PC-9 (cell line): Measurements from ENCODE around the gene CECR2. TPM values are rescaled to one million over a fixed set of nuclear protein-coding genes. Genes with fewer than 3 reads are reported as not detected.

Experiments
- BruUV-seq: library from RNA; stranded (reverse); fragments of 400-500 nt; replicated peaks from 2 replicates; lab custom pipeline; 2021; lab: Mats Ljungman, UMichigan
- CTCF ChIA-PET: fragments of 300-600 bp; sonication (Branson Sonifier 250); formaldehyde crosslinking; loops from one replicate; lab custom pipeline; 2022; ENCODE audit warnings: antibody characterized with exemption; lab: Charles Lee
- POLR2A ChIA-PET: fragments of 300-600 bp; sonication (Branson Sonifier 250); formaldehyde crosslinking; loops from one replicate; lab custom pipeline; 2022; ENCODE audit warnings: antibody characterized with exemption; ENCODE audit not compliant: unreplicated experiment; lab: Charles Lee
- DNase-seq, 2 experiments: peaks; one replicate each; pipeline versions ENCODE4 v3.0.0 to v3.0.0-alpha.2; 2015 to 2022; ENCODE audit warnings: mixed read lengths in 1 of 2
- H2AFZ ChIP-seq: fragments of 200-600 bp; sonication (generic); 2 replicates; pipeline ENCODE4 v1.8.1; 2017; ENCODE audit warnings: antibody characterized with exemption
- H3F3A ChIP-seq: fragments of 200-600 bp; sonication (generic); 2 replicates; pipeline ENCODE4 v1.8.1; 2017; ENCODE audit warnings: antibody characterized with exemption, mild to moderate bottlenecking, low read depth; ENCODE audit not compliant: insufficient read depth
- H3K27ac ChIP-seq: fragments of 200-600 bp; sonication (generic); 2 replicates; pipeline ENCODE4 v1.6.1; 2016; ENCODE audit warnings: mixed run types
- H3K27me3 ChIP-seq: fragments of 200-600 bp; sonication (generic); 2 replicates; pipeline ENCODE4 v1.6.1; 2016; ENCODE audit warnings: low read depth, mixed run types; ENCODE audit not compliant: insufficient read depth
- H3K36me3 ChIP-seq: fragments of 200-600 bp; sonication (generic); 2 replicates; pipeline ENCODE4 v1.6.1; 2016; ENCODE audit warnings: low read depth, mixed run types
- H3K4me1 ChIP-seq: fragments of 200-600 bp; sonication (generic); replicated peaks from 2 replicates; pipeline ENCODE4 v1.6.1; 2016; ENCODE audit warnings: mixed run types; ENCODE audit not compliant: insufficient read depth
- H3K4me2 ChIP-seq: fragments of 200-600 bp; sonication (generic); 2 replicates; pipeline ENCODE4 v1.6.1; 2017; ENCODE audit warnings: mixed run types
- H3K4me3 ChIP-seq: fragments of 200-600 bp; sonication (generic); 2 replicates; pipeline ENCODE4 v1.6.1; 2016; ENCODE audit warnings: mixed run types
- H3K79me2 ChIP-seq: fragments of 200-600 bp; sonication (generic); 2 replicates; pipeline ENCODE4 v1.6.1; 2017; ENCODE audit warnings: low read depth, mixed run types
- H3K9me2 ChIP-seq: fragments of 200-600 bp; sonication (generic); 2 replicates; pipeline ENCODE4 v1.8.1; 2017; ENCODE audit warnings: mild to moderate bottlenecking; ENCODE audit not compliant: insufficient read depth
- H3K9me3 ChIP-seq: fragments of 200-600 bp; sonication (generic); 2 replicates; pipeline ENCODE4 v1.8.1; 2016; ENCODE audit warnings: low read depth; ENCODE audit not compliant: insufficient read depth
- H4K20me1 ChIP-seq: fragments of 200-600 bp; sonication (generic); 2 replicates; pipeline ENCODE4 v1.8.1; 2017; ENCODE audit not compliant: insufficient read depth
- EZH2 ChIP-seq: fragments of 200-600 bp; sonication (generic); IDR thresholded peaks from 2 replicates; pipeline ENCODE4 v1.8.0; 2017; ENCODE audit warnings: antibody characterized with exemption, low read depth
- intact Hi-C: fragments of 100-400 bp; cut with micrococcal nuclease; formaldehyde crosslinking; loops from one replicate; pipeline ENCODE4 v1.10.0; 2022; ENCODE audit not compliant: unreplicated experiment
- total RNA-seq: library from RNA; stranded (reverse); gene quantifications from 2 replicates; pipeline ENCODE4 v1.2.3, GENCODE V29; 2021
- TF ChIP-seq, protein P1 (sequence below): fragments of 200-600 bp; sonication (generic); conservative IDR thresholded peaks from 2 replicates; pipeline ENCODE4 v1.6.1; 2017; ENCODE audit warnings: mixed run types, antibody characterized with exemption, mild to moderate bottlenecking, moderate library complexity

Gene CECR2
- total RNA-seq, 1 experiment from 2014 or later: not detected

DNA sequence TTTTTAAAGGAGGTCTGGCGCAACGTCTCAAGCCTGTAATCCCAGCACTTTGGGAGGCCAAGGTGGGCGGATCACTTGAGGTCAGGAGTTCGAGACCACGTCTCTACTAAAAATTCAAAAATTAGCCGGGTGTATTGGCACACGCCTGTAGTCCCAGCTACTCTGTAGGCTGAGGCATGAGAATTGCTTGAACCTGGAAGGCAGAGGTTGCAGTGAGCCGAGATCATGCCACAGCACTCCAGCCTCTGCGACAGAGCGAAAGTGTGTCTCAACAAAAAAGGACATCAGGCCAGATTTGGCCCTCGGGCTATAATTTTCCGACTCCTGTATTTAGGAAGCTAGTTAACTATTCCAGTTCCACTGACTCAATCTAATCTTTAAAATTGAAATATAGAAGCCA lies 115.3 kb downstream of the CECR2 start:
- Histone ChIP-seq H3K4me2 (no peak overlapping the region), H3K4me3 (no peak overlapping the region), H4K20me1 (no peaks in the 10 kb centered on the region), H3K9me2 (no peaks in the 10 kb centered on the region), H3K4me1 (no peaks in the 10 kb centered on the region), H3K27ac (no peak overlapping the region), H2AFZ (no peak overlapping the region), H3K9me3 (no peaks in the 10 kb centered on the region), H3K27me3 (peaks cover 52% of the 10 kb centered on the region), H3K79me2 (no peaks in the 10 kb centered on the region), H3K36me3 (no peaks in the 10 kb centered on the region), H3F3A (no peaks in the 10 kb centered on the region)
- TF ChIP-seq, protein P1, sequence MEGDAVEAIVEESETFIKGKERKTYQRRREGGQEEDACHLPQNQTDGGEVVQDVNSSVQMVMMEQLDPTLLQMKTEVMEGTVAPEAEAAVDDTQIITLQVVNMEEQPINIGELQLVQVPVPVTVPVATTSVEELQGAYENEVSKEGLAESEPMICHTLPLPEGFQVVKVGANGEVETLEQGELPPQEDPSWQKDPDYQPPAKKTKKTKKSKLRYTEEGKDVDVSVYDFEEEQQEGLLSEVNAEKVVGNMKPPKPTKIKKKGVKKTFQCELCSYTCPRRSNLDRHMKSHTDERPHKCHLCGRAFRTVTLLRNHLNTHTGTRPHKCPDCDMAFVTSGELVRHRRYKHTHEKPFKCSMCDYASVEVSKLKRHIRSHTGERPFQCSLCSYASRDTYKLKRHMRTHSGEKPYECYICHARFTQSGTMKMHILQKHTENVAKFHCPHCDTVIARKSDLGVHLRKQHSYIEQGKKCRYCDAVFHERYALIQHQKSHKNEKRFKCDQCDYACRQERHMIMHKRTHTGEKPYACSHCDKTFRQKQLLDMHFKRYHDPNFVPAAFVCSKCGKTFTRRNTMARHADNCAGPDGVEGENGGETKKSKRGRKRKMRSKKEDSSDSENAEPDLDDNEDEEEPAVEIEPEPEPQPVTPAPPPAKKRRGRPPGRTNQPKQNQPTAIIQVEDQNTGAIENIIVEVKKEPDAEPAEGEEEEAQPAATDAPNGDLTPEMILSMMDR: no peak
- TF ChIP-seq EZH2: no peak
- intact Hi-C loops: no loop called here
- no TSS peak for BruUV-seq
- DNase-seq: no peak
- ChIA-PET CTCF (no interaction called here), POLR2A (no interaction called here)

DNA sequence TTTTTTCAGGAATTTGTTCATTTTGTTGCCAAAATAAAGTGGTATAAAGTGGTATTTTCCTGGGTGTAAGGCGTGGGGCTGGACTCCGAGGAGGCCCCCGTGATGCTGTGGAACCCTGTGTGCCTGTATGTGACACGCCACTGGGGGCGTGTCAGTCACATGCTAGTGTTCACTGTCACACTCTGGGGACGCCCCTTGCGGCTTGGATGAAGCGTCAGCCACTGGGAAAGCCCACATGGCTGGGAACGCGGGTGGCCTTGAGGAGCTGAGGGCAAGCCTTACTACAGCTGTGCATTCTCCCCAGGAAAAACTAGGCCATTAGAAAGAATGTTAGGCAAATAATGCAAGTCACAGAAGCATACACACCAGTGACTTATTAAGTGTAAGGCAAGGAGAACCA lies 117.1 kb downstream of the CECR2 start:
- no peak overlapping the region for H3K4me2 ChIP-seq
- no peaks in the 10 kb centered on the region for H4K20me1 ChIP-seq
- no peaks in the 10 kb centered on the region for H3K9me2 ChIP-seq
- BruUV-seq: no TSS peak
- no peak for TF ChIP-seq EZH2
- H3K27ac ChIP-seq: no peak overlapping the region
- H3K79me2 ChIP-seq: no peaks in the 10 kb centered on the region
- H3K4me3 ChIP-seq: no peak overlapping the region
- CTCF ChIA-PET: no interaction called here
- H3K27me3 ChIP-seq: peaks cover 57% of the 10 kb centered on the region
- H3K4me1 ChIP-seq: no peaks in the 10 kb centered on the region
- POLR2A ChIA-PET: interaction anchor here (0.7 kb wide), 1 partner anchor 67 kb away, joined by 3 read pairs; no protein-coding TSS in a partner anchor
- no peak overlapping the region for H2AFZ ChIP-seq
- no peaks in the 10 kb centered on the region for H3K36me3 ChIP-seq
- no peaks in the 10 kb centered on the region for H3F3A ChIP-seq
- intact Hi-C loops: no loop called here
- DNase-seq: no peak
- H3K9me3 ChIP-seq: no peaks in the 10 kb centered on the region

DNA sequence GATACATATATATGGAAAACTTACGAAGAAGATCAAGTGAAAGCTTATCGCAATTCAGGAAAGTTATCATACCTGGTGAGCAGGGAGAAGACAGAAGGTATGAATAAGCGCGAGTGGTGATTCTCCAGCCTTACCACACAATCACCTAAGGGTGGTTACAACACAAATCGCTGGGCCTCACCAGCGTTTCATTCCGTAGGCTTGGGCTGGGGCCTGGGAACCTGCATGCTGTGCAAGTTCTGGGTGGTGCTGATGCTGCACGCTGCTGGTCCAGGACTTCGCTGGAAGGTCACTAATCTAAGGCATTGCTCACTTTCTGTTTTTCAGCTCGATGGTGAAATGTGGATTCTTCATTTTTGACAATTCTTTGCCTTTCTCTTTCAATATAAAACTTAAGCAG lies 117.5 kb downstream of the CECR2 start:
- no peaks in the 10 kb centered on the region for H3K9me2 ChIP-seq
- H3K4me2 ChIP-seq: no peak overlapping the region
- H3K4me1 ChIP-seq: no peaks in the 10 kb centered on the region
- H3K27me3 ChIP-seq: peaks cover 58% of the 10 kb centered on the region
- H3K36me3 ChIP-seq: no peaks in the 10 kb centered on the region
- H3K4me3 ChIP-seq: no peak overlapping the region
- TF ChIP-seq EZH2: no peak
- TF ChIP-seq, protein P1: no peak
- no peaks in the 10 kb centered on the region for H4K20me1 ChIP-seq
- H2AFZ ChIP-seq: no peak overlapping the region
- ChIA-PET CTCF (no interaction called here), POLR2A (interaction anchor here (0.7 kb wide), 1 partner anchor 67 kb away, joined by 3 read pairs; no protein-coding TSS in a partner anchor)
- H3K27ac ChIP-seq: no peak overlapping the region
- intact Hi-C loops: no loop called here
- no peak for DNase-seq
- H3K9me3 ChIP-seq: no peaks in the 10 kb centered on the region
- BruUV-seq: no TSS peak
- no peaks in the 10 kb centered on the region for H3F3A ChIP-seq
- no peaks in the 10 kb centered on the region for H3K79me2 ChIP-seq

DNA sequence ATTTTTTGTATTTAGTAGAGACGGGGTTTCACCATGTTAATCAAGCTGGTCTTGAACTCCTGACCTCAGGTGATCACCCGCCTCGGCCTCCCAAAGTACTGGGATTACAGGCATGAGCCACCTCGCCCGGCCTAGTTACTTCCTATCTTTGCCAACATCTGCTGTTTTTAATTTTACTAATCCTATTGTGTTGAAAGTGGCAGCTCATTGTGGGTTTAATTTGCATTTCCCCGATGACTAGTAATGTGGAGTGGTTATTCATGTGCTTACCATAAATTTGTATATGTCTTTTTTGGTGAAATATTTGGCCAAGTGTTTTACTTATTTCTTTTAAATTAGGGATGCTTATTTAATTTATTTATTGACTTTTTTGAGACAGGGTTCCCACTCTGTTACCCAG lies 119.8 kb downstream of the CECR2 start:
- H3K9me2 ChIP-seq: no peaks in the 10 kb centered on the region
- H3K4me1 ChIP-seq: no peaks in the 10 kb centered on the region
- no peaks in the 10 kb centered on the region for H4K20me1 ChIP-seq
- no TSS peak for BruUV-seq
- ChIA-PET POLR2A (interaction anchor here (0.7 kb wide), 1 partner anchor 575 kb away, joined by 7 read pairs; no protein-coding TSS in a partner anchor), CTCF (no interaction called here)
- H3K27ac ChIP-seq: no peak overlapping the region
- H3K4me3 ChIP-seq: no peak overlapping the region
- TF ChIP-seq EZH2: no peak
- TF ChIP-seq, protein P1: no peak
- DNase-seq: no peak
- no peak overlapping the region for H3K4me2 ChIP-seq
- no peaks in the 10 kb centered on the region for H3K79me2 ChIP-seq
- intact Hi-C loops: no loop called here
- H3K36me3 ChIP-seq: no peaks in the 10 kb centered on the region
- H3F3A ChIP-seq: no peaks in the 10 kb centered on the region
- H2AFZ ChIP-seq: no peak overlapping the region
- no peaks in the 10 kb centered on the region for H3K9me3 ChIP-seq
- peaks cover 65% of the 10 kb centered on the region for H3K27me3 ChIP-seq
